A549 (cell line): Measurements from ENCODE around the gene PEA15. TPM values are rescaled to one million over a fixed set of nuclear protein-coding genes. Genes with fewer than 3 reads are reported as not detected.

Source experiments
- ATAC-seq, 2 experiments: fragments of 200-7000 bp in 1 of 2; fragments of >200 bp in 1 of 2; cut with Nextera tagmentation in 1 of 2; cut with Tn5 transposase in 1 of 2; 3 replicates each; pipeline versions ENCODE4 v1.8.0 to v1.9.1; 2018 to 2020; ENCODE audit warnings: mild to moderate bottlenecking in 1 of 2, moderate library complexity in 1 of 2
- CTCF ChIA-PET: fragments of 300-600 bp; sonication (Branson Sonifier 250); formaldehyde crosslinking; extraction: SDS; loops from one replicate; lab custom pipeline; 2021; ENCODE audit warnings: antibody characterized with exemption, inconsistent platforms; lab: Yijun Ruan, JAX
- POLR2A ChIA-PET: fragments of 350-600 bp; formaldehyde crosslinking; extraction: SDS; loops from one replicate; lab custom pipeline; 2021; ENCODE audit warnings: antibody characterized with exemption, inconsistent platforms; lab: Yijun Ruan, JAX
- DNase-seq, 2 experiments: peaks; one replicate each; pipeline versions ENCODE4 v3.0.0 to v3.0.0-alpha.2; 2011 to 2016; ENCODE audit warnings: low read depth in 1 of 2, low spot score in 1 of 2
- FAIRE-seq: peaks from 2 replicates; lab custom pipeline; 2011; peaks lifted over from hg19 to GRCh38; lab: Jason Lieb, UNC
- H3K27ac ChIP-seq, 2 experiments: fragments of >200 bp; sonication (Bioruptor Twin); formaldehyde crosslinking; 3 replicates each; pipeline ENCODE4 v1.5.1; 2016 to 2017
- H3K4me1 ChIP-seq: fragments of >200 bp; sonication (Bioruptor Twin); formaldehyde crosslinking; 3 replicates; pipeline ENCODE4 v1.6.1; 2016
- H3K4me2 ChIP-seq: fragments of >200 bp; sonication (Bioruptor Twin); formaldehyde crosslinking; 3 replicates; pipeline ENCODE4 v1.6.1; 2016
- H3K4me3 ChIP-seq: fragments of >200 bp; sonication (Bioruptor Twin); formaldehyde crosslinking; 3 replicates; pipeline ENCODE4 v1.5.1; 2016
- H3K9me3 ChIP-seq: fragments of >200 bp; sonication (Bioruptor Twin); formaldehyde crosslinking; 3 replicates; pipeline ENCODE4 v1.6.1; 2016
- CBX8 ChIP-seq: fragments of 200-600 bp; sonication (generic); IDR thresholded peaks from 2 replicates; pipeline ENCODE4 v1.6.1; 2016
- CEBPB ChIP-seq, 2 experiments: fragments of >200 bp in 1 of 2; sonication (Bioruptor Twin) in 1 of 2; formaldehyde crosslinking in 1 of 2; IDR thresholded peaks; 2 replicates each; pipeline ENCODE4 v1.6.1; 2012 to 2016
- CHD2 ChIP-seq: fragments of 150-350 bp; IDR thresholded peaks from 2 replicates; pipeline ENCODE4 v1.6.1; 2014; ENCODE audit warnings: low read length; ENCODE audit not compliant: partially characterized antibody
- EHF ChIP-seq: fragments of 250-450 bp; sonication (Bioruptor Pico); IDR thresholded peaks from 2 replicates; pipeline ENCODE4 v1.5.0; 2020; ENCODE audit warnings: mild to moderate bottlenecking
- EHMT2 ChIP-seq: fragments of 200-600 bp; sonication (generic); IDR thresholded peaks from 2 replicates; pipeline ENCODE4 v1.6.1; 2016; ENCODE audit warnings: antibody characterized with exemption, low read depth, mild to moderate bottlenecking, moderate library complexity
- ESRRA ChIP-seq: fragments of 150-350 bp; IDR thresholded peaks from 2 replicates; pipeline ENCODE4 v1.6.1; 2014; ENCODE audit warnings: mild to moderate bottlenecking, low read length, borderline replicate concordance
- HDAC2 ChIP-seq: fragments of 200-600 bp; sonication (generic); IDR thresholded peaks from 2 replicates; pipeline ENCODE4 v1.6.1; 2016
- HEYL ChIP-seq: fragments of 250-450 bp; sonication (Bioruptor Pico); IDR thresholded peaks from 2 replicates; pipeline ENCODE4 v1.8.0; 2021; ENCODE audit warnings: mild to moderate bottlenecking, moderate library complexity
- HOXB13 ChIP-seq: fragments of 250-450 bp; sonication (Bioruptor Pico); IDR thresholded peaks from 2 replicates; pipeline ENCODE4 v1.5.0; 2020; ENCODE audit warnings: low read depth, mild to moderate bottlenecking, moderate library complexity
- MAFK ChIP-seq: fragments of 450-650 bp; IDR thresholded peaks from 2 replicates; pipeline ENCODE4 v1.6.1; 2014; ENCODE audit not compliant: partially characterized antibody
- REST ChIP-seq: fragments of 200-600 bp; sonication (generic); IDR thresholded peaks from 2 replicates; pipeline ENCODE4 v1.6.1; 2016; ENCODE audit warnings: antibody characterized with exemption, mild to moderate bottlenecking, moderate library complexity
- RNF2 ChIP-seq: fragments of 200-600 bp; sonication (generic); IDR thresholded peaks from 2 replicates; pipeline ENCODE4 v1.6.1; 2016; ENCODE audit warnings: low read depth, mild to moderate bottlenecking, antibody characterized with exemption, moderate library complexity, borderline replicate concordance
- WGBS: methylation state at CpG from one replicate; pipeline ENCODE4 v1.1.6; 2017; ENCODE audit errors: missing lambda C conversion rate; 5-methylcytosine and 5-hydroxymethylcytosine counted together
- polyA plus RNA-seq, 4 experiments: library from polyadenylated mRNA; depleted of rRNA in 3 of 4; stranded (reverse); fragments of >200 nt; fragmentation: RNase III in 1 of 4; extraction: RNeasy Plus Mini Kit Qiagen cat#74134 plus additional on column Dnase treatment in 1 of 4; gene quantifications; 2 replicates in 3 of 4; 3 replicates in 1 of 4; pipeline ENCODE4 v1.2.3, GENCODE V29; 2011 to 2017
- TF ChIP-seq, protein P1 (sequence below): fragments of 450-650 bp; IDR thresholded peaks from 2 replicates; pipeline ENCODE4 v1.6.1; 2014; ENCODE audit warnings: antibody characterized with exemption
- TF ChIP-seq, protein P2 (sequence below): fragments of >200 bp; sonication (Bioruptor Twin); formaldehyde crosslinking; IDR thresholded peaks from 3 replicates; pipeline ENCODE4 v1.6.1; 2016
- TF ChIP-seq, protein P3 (sequence below): IDR thresholded peaks from 2 replicates; pipeline ENCODE4 v1.6.1; 2012; ENCODE audit warnings: low read depth, borderline replicate concordance

Gene PEA15
- polyA plus RNA-seq, 2 of the 4 experiments (the other 2 are of a cell fraction), result 115 to 136 TPM

DNA sequence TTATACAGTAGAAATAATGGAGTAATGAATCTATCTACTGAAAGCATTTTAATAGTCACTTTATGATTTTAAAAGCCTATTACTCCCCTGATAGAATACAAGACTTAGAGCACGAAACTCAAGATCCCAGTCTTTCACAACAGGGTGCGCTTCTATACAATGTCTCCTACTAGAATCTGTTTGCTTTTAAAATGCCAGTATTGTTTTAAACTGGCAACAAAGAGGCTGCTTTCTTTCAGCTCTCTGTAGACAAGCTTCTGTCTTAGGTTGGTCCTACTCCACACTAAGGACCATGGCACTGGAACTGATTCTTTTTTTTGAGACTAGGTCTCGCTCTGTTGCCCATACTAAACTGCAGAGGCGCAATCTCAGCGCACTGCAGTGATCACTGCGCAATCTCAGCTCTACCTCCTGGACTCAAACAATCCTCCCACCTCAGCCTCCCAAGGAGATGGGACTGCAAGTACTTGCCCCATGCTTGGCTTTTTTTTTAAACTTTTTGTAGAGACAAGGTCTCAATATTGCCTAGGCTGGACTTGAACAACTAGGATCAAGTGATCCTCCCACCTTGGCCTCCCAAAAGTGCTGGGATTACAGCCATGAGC is 52.3 kb downstream of the PEA15 start:
- no peak for TF ChIP-seq CEBPB (IDR thresholded peaks at IDR 0.05)
- TF ChIP-seq, protein P1, sequence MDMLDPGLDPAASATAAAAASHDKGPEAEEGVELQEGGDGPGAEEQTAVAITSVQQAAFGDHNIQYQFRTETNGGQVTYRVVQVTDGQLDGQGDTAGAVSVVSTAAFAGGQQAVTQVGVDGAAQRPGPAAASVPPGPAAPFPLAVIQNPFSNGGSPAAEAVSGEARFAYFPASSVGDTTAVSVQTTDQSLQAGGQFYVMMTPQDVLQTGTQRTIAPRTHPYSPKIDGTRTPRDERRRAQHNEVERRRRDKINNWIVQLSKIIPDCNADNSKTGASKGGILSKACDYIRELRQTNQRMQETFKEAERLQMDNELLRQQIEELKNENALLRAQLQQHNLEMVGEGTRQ, result no peak
- no peak for TF ChIP-seq EHMT2
- TF ChIP-seq, protein P2, sequence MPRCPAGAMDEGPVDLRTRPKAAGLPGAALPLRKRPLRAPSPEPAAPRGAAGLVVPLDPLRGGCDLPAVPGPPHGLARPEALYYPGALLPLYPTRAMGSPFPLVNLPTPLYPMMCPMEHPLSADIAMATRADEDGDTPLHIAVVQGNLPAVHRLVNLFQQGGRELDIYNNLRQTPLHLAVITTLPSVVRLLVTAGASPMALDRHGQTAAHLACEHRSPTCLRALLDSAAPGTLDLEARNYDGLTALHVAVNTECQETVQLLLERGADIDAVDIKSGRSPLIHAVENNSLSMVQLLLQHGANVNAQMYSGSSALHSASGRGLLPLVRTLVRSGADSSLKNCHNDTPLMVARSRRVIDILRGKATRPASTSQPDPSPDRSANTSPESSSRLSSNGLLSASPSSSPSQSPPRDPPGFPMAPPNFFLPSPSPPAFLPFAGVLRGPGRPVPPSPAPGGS, result no peak
- TF ChIP-seq REST, result no peak
- DNase-seq (no peak), FAIRE-seq (no peak), ATAC-seq (no peak)
- ChIA-PET POLR2A (no interaction called here), CTCF (interaction anchor here (1.1 to 12.4 kb wide), 4 partner anchors 34 to 152 kb away, joined by 3 to 203 read pairs (median 20); partner anchors contain the start of gene CASQ1)
- Histone ChIP-seq H3K4me2 (no peak overlapping the region), H3K27ac (no peak overlapping the region), H3K4me3 (no peak overlapping the region), H3K9me3 (no peaks in the 10 kb centered on the region), H3K4me1 (peaks cover 41% of the 10 kb centered on the region)
- 99% methylated on average over 6 of the region's 6 CpGs for WGBS

- POLR2A ChIA-PET, result no interaction called here
- TF ChIP-seq, protein P3, sequence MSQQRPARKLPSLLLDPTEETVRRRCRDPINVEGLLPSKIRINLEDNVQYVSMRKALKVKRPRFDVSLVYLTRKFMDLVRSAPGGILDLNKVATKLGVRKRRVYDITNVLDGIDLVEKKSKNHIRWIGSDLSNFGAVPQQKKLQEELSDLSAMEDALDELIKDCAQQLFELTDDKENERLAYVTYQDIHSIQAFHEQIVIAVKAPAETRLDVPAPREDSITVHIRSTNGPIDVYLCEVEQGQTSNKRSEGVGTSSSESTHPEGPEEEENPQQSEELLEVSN, result no peak
- TF ChIP-seq RNF2, result no peak
- no peak for TF ChIP-seq ESRRA
- TF ChIP-seq MAFK, result no peak
- TF ChIP-seq HOXB13 (CRISPR knock-in tag), result no peak
- no peak for TF ChIP-seq HEYL (CRISPR knock-in tag)
- no peak for TF ChIP-seq CHD2
- no peak for TF ChIP-seq CEBPB (IDR thresholded peaks at IDR 0.05)
- TF ChIP-seq EHF, result no peak
- no peak for TF ChIP-seq HDAC2
- TF ChIP-seq CBX8, result no peak
These were observed 53.1 kb downstream of the PEA15 start for GRCh38 chr1:160258177-160258798.

More at GRCh38 chr1:160258177-160258798, 53.1 kb downstream of the PEA15 start:
- Histone ChIP-seq H3K27ac (no peak overlapping the region), H3K4me1 (peaks cover 45% of the 10 kb centered on the region), H3K4me3 (no peak overlapping the region), H3K4me2 (no peak overlapping the region), H3K9me3 (no peaks in the 10 kb centered on the region)
- ATAC-seq (no peak), DNase-seq (no peak), FAIRE-seq (no peak)
- CTCF ChIA-PET, result interaction anchor here (1.0 to 12.4 kb wide), 5 partner anchors 17 to 153 kb away, joined by 3 to 203 read pairs (median 11); partner anchors contain the start of gene CASQ1
- 94% methylated on average over 7 of the region's 7 CpGs for WGBS
